Fibroblast of lung (primary cell): Measurements from ENCODE around the gene KLHL41. TPM values are rescaled to one million over a fixed set of nuclear protein-coding genes. Genes with fewer than 3 reads are reported as not detected.
"Not testable (repeated sequence)": the region's sequence is repeated elsewhere in the genome, so short reads cannot be mapped to it uniquely, and the experiment has no call there.

ENCODE experiments used
- DNase-seq, 2 donors: peaks; one replicate each; pipeline versions ENCODE4 v3.0.0 to v3.0.0-alpha.2; 2010; ENCODE audit warnings: low read depth in 2 of 2
- H2AFZ ChIP-seq: 2 replicates; pipeline ENCODE4 v1.5.1; 2012; ENCODE audit warnings: low read length, control low read depth, inconsistent platforms
- H3K27ac ChIP-seq: 2 replicates; pipeline ENCODE4 v1.5.1; 2011; ENCODE audit warnings: low read length, control low read depth; ENCODE audit not compliant: insufficient read depth
- H3K27me3 ChIP-seq: 2 replicates; pipeline ENCODE4 v1.5.1; 2011; ENCODE audit warnings: mild to moderate bottlenecking, low read length; ENCODE audit not compliant: control insufficient read depth, insufficient read depth
- H3K36me3 ChIP-seq: 2 replicates; pipeline ENCODE4 v1.5.1; 2011; ENCODE audit warnings: low read length; ENCODE audit not compliant: control insufficient read depth, insufficient read depth
- H3K4me1 ChIP-seq: 2 replicates; pipeline ENCODE4 v1.5.1; 2011; ENCODE audit warnings: low read length; ENCODE audit not compliant: control insufficient read depth, insufficient read depth; ENCODE audit errors: extremely low read depth
- H3K4me2 ChIP-seq: 2 replicates; pipeline ENCODE4 v1.5.1; 2011; ENCODE audit warnings: low read length, control low read depth; ENCODE audit not compliant: insufficient read depth; ENCODE audit errors: extremely low read depth
- H3K4me3 ChIP-seq, 4 experiments: fragments of 200-600 bp in 1 of 4; sonication (generic) in 1 of 4; replicated peaks in 1 of 4; 2 replicates each; pipeline ENCODE4 v1.5.1; 2011 to 2016; ENCODE audit warnings: low read length in 4 of 4, low read depth in 3 of 4, mild to moderate bottlenecking in 3 of 4, control low read depth in 2 of 4, inconsistent platforms in 1 of 4, mixed read lengths in 1 of 4; ENCODE audit not compliant: insufficient read depth in 1 of 4; ENCODE audit errors: control extremely low read depth in 1 of 4
- H3K79me2 ChIP-seq: 2 replicates; pipeline ENCODE4 v1.5.1; 2012; ENCODE audit warnings: mild to moderate bottlenecking, low read length, inconsistent platforms; ENCODE audit not compliant: control insufficient read depth, insufficient read depth
- H3K9ac ChIP-seq: 2 replicates; pipeline ENCODE4 v1.5.1; 2011; ENCODE audit warnings: mild to moderate bottlenecking, low read length, control low read depth; ENCODE audit not compliant: insufficient read depth
- H3K9me3 ChIP-seq: 2 replicates; pipeline ENCODE4 v1.5.1; 2012; ENCODE audit warnings: low read depth, low read length; ENCODE audit not compliant: control insufficient read depth, insufficient read depth
- H4K20me1 ChIP-seq: 2 replicates; pipeline ENCODE4 v1.5.1; 2011; ENCODE audit warnings: low read length; ENCODE audit not compliant: control insufficient read depth, insufficient read depth; ENCODE audit errors: extremely low read depth
- CTCF ChIP-seq, 2 donors: IDR thresholded peaks in 1 of 2; conservative IDR thresholded peaks in 1 of 2; 1 replicate in 1 of 2; 2 replicates in 1 of 2; pipeline ENCODE4 v1.5.1; 2011 to 2012; ENCODE audit warnings: low read length in 2 of 2, control low read depth in 1 of 2, inconsistent platforms in 1 of 2, low read depth in 1 of 2, mild to moderate bottlenecking in 1 of 2
- EZH2 ChIP-seq: IDR thresholded peaks from 2 replicates; pipeline ENCODE4 v1.5.1; 2012; ENCODE audit warnings: low read length, control low read depth, mild to moderate bottlenecking; ENCODE audit errors: missing control alignments
- polyA plus RNA-seq, 2 donors: library from polyadenylated mRNA; depleted of rRNA in 1 of 2; stranded (reverse) in 1 of 2; unstranded in 1 of 2; fragments of >200 nt; gene quantifications; 2 replicates each; pipeline ENCODE4 v1.2.1, GENCODE V29; 2011 to 2012; ENCODE audit warnings: missing spikeins in 1 of 2
- total RNA-seq: library from RNA; depleted of rRNA; stranded (reverse); fragments of >200 nt; gene quantifications from 2 replicates; pipeline ENCODE4 v1.2.1, GENCODE V29; 2014

The KLHL41 gene
- total and polyA plus RNA-seq, 2 donors (not counting 1 experiment from before 2014, with no cell fraction given) = 1.2 to 3.8 TPM

- Histone ChIP-seq H3K27me3 (no peaks in the 10 kb centered on the region), H3K36me3 (no peaks in the 10 kb centered on the region), H3K79me2 (no peaks in the 10 kb centered on the region), H3K27ac (no peak overlapping the region), H3K9me3 (no peaks in the 10 kb centered on the region), H2AFZ (no peak overlapping the region), H4K20me1 (no peaks in the 10 kb centered on the region), H3K4me1 (peaks cover 8% of the 10 kb centered on the region), H3K4me3 (no peak overlapping the region), H3K4me2 (no peak overlapping the region), H3K9ac (no peak overlapping the region)
- DNase-seq = peak; percentile 32 to 34
- TF ChIP-seq EZH2 = no peak
- no peak for TF ChIP-seq CTCF (conservative IDR thresholded peaks at IDR 0.05 in 1 of 2, IDR thresholded peaks at IDR 0.05 in 1 of 2; ENCODE audit: low read depth in 1 of 2, low read length in 2 of 2)
Observed at GRCh38 chr2:169512525-169512924, 3.0 kb downstream of the KLHL41 start.

- Histone ChIP-seq H3K79me2 (no peaks in the 10 kb centered on the region), H3K9ac (no peak overlapping the region), H3K4me2 (no peak overlapping the region)
Observed at GRCh38 chr2:169513094-169513493, 3.6 kb downstream of the KLHL41 start.

GRCh38 chr2:169513926-169514325 is 4.4 kb downstream of the KLHL41 start:
- H3K79me2 ChIP-seq = no peaks in the 10 kb centered on the region
- no peak overlapping the region for H3K9ac ChIP-seq
- no peaks in the 10 kb centered on the region for H3K36me3 ChIP-seq
- H3K4me1 ChIP-seq = peaks cover 8% of the 10 kb centered on the region
- TF ChIP-seq CTCF (conservative IDR thresholded peaks at IDR 0.05 in 1 of 2, IDR thresholded peaks at IDR 0.05 in 1 of 2; ENCODE audit: low read depth in 1 of 2, low read length in 2 of 2) (no peak), EZH2 (no peak)
- H2AFZ ChIP-seq = no peak overlapping the region
- DNase-seq = peak in 1 of 2 donors; percentile 49
- no peaks in the 10 kb centered on the region for H3K27me3 ChIP-seq
- no peaks in the 10 kb centered on the region for H3K9me3 ChIP-seq
- H3K4me2 ChIP-seq = no peak overlapping the region
- H4K20me1 ChIP-seq = no peaks in the 10 kb centered on the region
- no peak overlapping the region for H3K27ac ChIP-seq
- H3K4me3 ChIP-seq = no peak overlapping the region

More at GRCh38 chr2:169513094-169513493, 3.6 kb downstream of the KLHL41 start:
- DNase-seq = no peak
- Histone ChIP-seq H3K27ac (no peak overlapping the region), H4K20me1 (no peaks in the 10 kb centered on the region), H3K4me1 (peaks cover 8% of the 10 kb centered on the region), H3K4me3 (no peak overlapping the region), H3K27me3 (no peaks in the 10 kb centered on the region), H3K9me3 (no peaks in the 10 kb centered on the region), H3K36me3 (no peaks in the 10 kb centered on the region), H2AFZ (no peak overlapping the region)
- TF ChIP-seq EZH2 (no peak), CTCF (conservative IDR thresholded peaks at IDR 0.05 in 1 of 2, IDR thresholded peaks at IDR 0.05 in 1 of 2; ENCODE audit: low read depth in 1 of 2, low read length in 2 of 2) (no peak)

GRCh38 chr2:169514758-169515157 is 5.3 kb downstream of the KLHL41 start:
- not testable (repeated sequence) for H3K27ac ChIP-seq, H3K4me3 ChIP-seq, H3K4me1 ChIP-seq, H3K4me2 ChIP-seq, H3K9ac ChIP-seq, H3K79me2 ChIP-seq, H4K20me1 ChIP-seq, DNase-seq, H3K27me3 ChIP-seq, H3K9me3 ChIP-seq, H2AFZ ChIP-seq, H3K36me3 ChIP-seq

GRCh38 chr2:169516488-169516995 is 7.0 kb downstream of the KLHL41 start:
- not testable (repeated sequence) for H3K36me3 ChIP-seq, H3K4me1 ChIP-seq, H3K9ac ChIP-seq, H3K79me2 ChIP-seq, H3K4me3 ChIP-seq, H3K27me3 ChIP-seq, H4K20me1 ChIP-seq, H2AFZ ChIP-seq, H3K4me2 ChIP-seq, H3K27ac ChIP-seq, DNase-seq, H3K9me3 ChIP-seq
